Subcutaneous adipose tissue (tissue), 4 donors: Measurements from ENCODE around the gene PUSL1. TPM values are rescaled to one million over a fixed set of nuclear protein-coding genes. Genes with fewer than 3 reads are reported as not detected.

Source experiments
- CTCF ChIP-seq: fragments of 450-650 bp; IDR thresholded peaks from one replicate; pipeline ENCODE4 v1.5.1; 2016; ENCODE audit warnings: low read depth, mild to moderate bottlenecking, control low read depth, antibody characterized with exemption, moderate library complexity
- total RNA-seq, 4 donors: library from RNA; depleted of rRNA; stranded (reverse); fragments of >200 nt; gene quantifications; one replicate each; pipeline ENCODE4 v1.1.0, GENCODE V29; 2016

Gene PUSL1
- total RNA-seq, 4 donors from 2014 or later: 7.2 to 12.9 (median 10.9) TPM

- no peak for TF ChIP-seq CTCF
Observed at GRCh38 chr1:1325288-1326074, 17.1 kb downstream of the PUSL1 start.

- no peak for TF ChIP-seq CTCF
Observed at GRCh38 chr1:1326075-1326605, 17.7 kb downstream of the PUSL1 start.

GRCh38 chr1:1327291-1327690 is 18.9 kb downstream of the PUSL1 start:
- TF ChIP-seq CTCF: no peak

GRCh38 chr1:1328254-1328653 is 19.9 kb downstream of the PUSL1 start:
- TF ChIP-seq CTCF: no peak

GRCh38 chr1:1329304-1330210 is 21.2 kb downstream of the PUSL1 start:
- TF ChIP-seq CTCF: no peak

GRCh38 chr1:1330366-1331067 is 22.1 kb downstream of the PUSL1 start:
- TF ChIP-seq CTCF: no peak
